NCI-H1436 treated with DMSO at 0.1 percent for 48 hours (cell line): ENCODE results near the gene MYH10.

Experiments
- DNase-seq: peaks from one replicate; lab custom pipeline; 2025; lab: John Stamatoyannopoulos, UW

Gene MYH10

GRCh38 chr17:8609910-8610309, 20.6 kb downstream of the MYH10 start:
- no peak for DNase-seq

DNA sequence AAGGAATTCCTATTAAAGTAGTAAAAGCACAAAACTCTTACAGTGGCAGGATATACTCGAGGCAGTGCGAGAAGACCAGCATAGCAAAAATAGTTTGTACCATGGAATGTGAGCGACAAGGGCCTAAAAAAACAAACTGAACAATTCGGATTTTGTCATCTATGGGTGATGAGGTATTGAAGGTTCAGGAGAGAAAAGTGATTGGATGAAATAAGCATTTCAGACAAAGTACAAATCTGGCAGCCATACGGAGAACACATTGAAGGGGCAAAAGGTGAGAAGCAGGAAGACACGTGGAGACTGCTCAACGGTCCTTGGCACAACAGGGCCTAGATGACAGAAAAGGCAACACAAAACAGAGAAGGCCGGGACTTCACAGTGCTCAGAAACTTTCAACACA, 22.5 kb downstream of the MYH10 start:
- no peak for DNase-seq

GRCh38 chr17:8606401-8606800, 24.1 kb downstream of the MYH10 start:
- no peak for DNase-seq

DNA sequence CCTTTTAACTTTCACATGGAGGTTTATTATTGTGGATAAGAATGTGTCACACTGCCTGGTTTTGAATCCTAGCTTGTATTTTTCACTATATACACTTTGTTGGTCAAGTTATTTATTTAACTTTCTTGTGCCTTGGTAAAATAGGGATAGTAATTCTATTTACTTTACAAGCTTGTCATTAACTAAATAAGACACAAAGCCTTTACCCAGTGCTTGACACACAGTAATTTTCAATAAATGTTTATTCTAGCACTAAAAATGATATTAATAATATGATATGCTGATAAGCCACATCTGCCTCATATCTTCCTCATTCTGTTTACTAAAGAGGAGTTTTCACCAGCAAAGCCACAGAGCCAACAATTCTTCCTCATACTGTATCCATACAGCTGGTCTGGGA, 27.8 kb downstream of the MYH10 start:
- DNase-seq, result no peak

DNA sequence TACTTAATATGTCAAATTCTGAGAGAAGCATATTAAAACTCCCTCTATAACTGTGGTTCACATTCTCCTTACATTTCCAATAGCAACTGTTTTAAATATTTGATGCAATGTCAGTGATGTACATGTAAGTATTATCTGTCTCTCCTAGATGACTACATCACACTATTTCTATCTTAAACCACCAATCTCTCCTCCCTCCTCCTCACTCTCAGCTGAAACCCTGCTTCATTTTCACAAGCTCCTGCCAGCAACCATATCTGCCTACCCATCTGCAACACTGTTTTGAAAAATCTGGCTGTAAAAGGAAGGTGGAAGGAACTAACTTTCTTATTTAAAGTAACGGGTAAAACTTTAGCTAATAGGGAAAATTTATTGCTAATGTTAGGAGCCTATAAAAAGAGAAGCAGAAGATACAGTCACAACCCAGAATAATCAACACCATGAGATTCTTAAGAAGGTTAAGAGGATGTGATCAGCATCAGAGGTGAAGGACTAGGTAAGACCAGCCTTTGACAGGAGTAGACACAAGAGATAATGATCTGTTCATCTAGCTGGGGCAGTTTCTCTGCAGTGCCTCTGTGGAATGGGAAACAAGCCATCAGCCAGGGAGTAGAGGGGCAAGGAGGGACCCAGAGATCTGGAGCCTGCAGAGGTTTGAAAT, 31.0 kb downstream of the MYH10 start:
- DNase-seq, result no peak

DNA sequence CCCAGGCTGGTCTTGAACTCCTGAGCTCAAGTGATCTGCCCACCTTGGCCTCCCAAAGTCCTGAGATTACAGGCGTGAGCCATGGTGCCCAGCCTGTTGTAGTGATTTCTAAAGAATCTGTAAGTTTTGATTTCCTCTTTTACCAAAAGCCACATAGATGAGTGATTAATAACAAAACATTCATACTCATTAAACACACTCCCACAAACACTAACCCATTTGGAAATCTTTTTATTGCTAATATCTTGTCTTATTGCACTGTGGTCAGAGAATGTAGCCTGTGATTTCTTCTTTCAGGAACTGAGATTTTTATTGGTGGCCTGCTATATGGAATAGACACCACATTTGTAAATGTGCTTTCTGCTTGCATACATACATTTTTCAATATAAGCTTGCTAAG, 31.6 kb downstream of the MYH10 start:
- no peak for DNase-seq

GRCh38 chr17:8593830-8594229, 36.7 kb downstream of the MYH10 start:
- no peak for DNase-seq

GRCh38 chr17:8593276-8593675, 37.2 kb downstream of the MYH10 start:
- no peak for DNase-seq

DNA sequence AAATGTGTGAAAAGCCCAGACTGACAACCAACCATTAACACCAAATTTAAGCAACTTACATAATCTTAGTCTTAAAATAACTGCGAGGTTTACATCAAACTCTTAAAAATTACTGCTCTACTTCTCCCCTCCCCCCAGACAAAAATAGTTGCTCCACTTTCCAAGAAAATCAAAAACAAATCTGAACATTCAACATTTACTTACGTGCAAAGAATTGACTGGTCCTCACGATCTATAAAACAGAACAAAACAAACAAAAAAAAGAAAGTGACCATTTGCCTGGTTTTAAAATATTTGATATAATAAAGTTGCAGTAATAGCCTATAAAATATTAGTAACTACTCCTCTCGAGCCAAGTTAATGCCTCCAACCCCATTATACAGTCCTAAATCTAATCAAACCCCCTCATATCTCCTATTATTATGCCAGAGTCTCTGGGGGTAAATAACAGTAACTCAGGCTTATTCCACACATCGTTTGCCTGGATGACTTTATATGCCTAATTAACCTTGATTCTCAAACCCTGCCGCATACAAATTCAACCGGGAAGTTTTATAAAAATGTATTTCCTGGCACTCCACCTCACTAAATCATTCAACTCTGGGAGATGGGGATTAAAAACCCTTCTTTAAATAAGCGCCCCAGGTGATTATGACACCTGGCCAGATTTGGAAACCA, 41.5 kb downstream of the MYH10 start:
- DNase-seq, result no peak

- no peak for DNase-seq
Measured at GRCh38 chr17:8586766-8587165, 43.8 kb downstream of the MYH10 start.

DNA sequence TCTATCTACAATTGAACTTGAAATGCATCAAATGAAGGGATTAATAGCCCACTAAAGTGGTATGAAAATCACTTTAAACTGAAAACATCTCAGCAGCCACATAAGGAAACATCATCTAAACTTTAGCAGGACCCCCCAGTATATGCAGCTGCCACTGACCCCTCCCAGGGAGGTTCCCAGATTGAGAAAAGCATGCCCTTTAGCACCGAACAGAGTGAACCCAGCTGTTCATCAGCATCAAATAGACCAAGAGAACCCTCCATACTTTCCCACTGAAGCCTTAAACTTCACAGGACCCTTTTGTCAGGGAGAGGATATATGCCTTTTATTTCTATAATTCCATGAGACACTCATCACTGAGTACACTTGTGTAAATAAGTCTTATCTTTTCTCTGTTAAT, 44.6 kb downstream of the MYH10 start:
- DNase-seq, result no peak

DNA sequence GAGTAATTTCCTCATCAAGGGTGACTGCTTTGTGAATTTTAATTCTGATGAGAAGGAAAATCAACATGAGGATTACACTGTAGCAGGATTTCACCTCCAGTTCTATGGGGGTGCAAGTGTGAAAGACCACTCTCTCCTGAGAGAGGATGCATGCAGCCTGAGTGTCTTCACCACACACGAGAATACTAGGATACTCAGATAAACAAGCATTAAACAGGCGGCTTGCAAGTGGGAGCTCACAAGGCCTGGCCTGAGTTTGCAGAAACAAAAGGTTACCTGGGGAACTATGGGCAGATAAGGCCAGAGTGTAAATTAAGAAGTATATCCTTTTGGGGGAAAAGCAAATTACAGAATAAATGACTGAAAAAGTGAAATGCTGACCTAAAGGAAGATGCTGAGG, 46.6 kb downstream of the MYH10 start:
- no peak for DNase-seq

- DNase-seq, result no peak
Measured at GRCh38 chr17:8580952-8581658, 49.4 kb downstream of the MYH10 start.

GRCh38 chr17:8577868-8578267, 52.7 kb downstream of the MYH10 start:
- no peak for DNase-seq

DNA sequence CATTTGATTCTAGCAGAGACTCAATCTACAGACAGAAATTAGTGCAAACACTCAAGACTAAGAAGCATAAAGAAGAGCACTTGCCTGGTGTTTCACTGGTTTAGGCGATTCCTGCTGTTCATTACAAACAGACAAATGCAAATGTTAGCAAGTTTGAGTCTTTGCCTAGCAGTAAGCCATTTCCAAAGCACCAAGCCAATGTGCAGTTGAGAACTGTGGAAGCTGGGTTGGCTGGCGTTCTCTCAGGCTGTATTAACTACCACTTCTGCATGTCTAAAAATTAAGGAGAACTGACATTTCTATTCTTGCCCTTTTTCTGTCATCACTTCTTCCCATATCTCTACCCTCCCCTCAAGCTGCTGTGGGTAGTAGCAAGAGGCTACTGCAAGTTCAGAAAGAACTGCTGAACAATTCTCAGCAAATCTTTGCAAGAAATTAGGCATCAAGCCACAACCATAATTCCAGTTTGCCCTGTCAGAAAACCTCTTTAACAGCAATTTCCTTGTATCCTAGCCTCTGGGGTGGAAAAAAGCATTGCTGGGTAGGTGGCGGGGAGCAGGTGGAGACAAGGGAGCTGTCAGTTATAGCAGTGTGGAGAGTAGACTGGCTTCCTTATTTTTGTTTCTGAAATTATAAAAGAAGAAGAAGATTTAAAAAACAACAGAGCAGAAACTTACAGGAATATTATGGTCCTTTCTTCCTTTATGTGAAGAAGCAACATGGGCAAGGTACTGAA, 53.8 kb downstream of the MYH10 start:
- DNase-seq, result no peak

DNA sequence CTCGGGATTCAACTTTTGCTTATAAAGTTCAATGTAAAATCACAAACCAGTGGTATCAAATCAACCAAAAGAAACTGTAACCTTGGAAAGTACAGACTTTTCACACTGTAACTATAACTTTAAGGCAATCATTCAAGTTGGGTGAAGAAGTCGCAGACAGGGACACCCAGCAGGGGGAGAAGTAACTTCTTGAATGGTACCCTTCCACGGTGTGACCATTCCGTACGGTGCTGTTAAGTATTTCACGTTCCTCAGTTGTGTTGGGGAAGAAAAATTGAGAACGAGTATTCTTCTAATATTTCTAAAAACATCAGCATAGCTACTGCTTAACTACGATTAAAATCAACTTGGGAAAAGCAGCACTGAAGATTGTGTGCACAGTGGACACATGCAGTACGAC, 55.8 kb downstream of the MYH10 start:
- DNase-seq, result no peak

- DNase-seq, result no peak
Measured at GRCh38 chr17:8572764-8573163, 57.8 kb downstream of the MYH10 start.

DNA sequence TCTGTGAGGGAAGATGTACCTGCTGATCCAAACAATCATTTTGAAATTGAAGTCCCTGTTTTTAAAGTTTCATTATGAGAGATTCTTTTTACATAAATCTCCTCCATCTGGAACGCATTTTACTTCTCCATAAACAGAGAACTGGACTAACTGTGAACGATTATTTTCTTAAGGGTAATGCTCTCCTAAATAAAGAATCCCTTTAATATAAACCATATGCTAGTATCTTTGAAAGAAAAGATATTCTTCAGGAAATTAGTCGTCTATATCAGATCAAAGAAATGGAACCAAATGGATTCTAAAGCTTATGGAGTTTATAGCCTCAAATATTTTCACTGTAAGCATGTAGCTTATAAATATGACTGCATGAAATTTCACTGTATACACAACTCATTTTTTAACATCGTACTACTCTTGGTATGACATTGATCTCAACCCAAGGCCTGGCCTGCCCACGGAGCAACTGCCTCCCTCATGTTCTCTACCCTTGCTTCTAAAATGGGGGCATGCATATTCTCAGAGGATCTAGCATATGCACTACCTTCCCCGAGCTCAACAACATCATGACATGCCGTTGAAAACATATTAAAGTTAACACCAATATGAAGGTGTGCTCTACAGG, 66.4 kb downstream of the MYH10 start:
- DNase-seq, result no peak

GRCh38 chr17:8563024-8563776, 67.3 kb downstream of the MYH10 start:
- DNase-seq, result no peak

- no peak for DNase-seq
Measured at GRCh38 chr17:8558144-8558543, 72.4 kb downstream of the MYH10 start.

DNA sequence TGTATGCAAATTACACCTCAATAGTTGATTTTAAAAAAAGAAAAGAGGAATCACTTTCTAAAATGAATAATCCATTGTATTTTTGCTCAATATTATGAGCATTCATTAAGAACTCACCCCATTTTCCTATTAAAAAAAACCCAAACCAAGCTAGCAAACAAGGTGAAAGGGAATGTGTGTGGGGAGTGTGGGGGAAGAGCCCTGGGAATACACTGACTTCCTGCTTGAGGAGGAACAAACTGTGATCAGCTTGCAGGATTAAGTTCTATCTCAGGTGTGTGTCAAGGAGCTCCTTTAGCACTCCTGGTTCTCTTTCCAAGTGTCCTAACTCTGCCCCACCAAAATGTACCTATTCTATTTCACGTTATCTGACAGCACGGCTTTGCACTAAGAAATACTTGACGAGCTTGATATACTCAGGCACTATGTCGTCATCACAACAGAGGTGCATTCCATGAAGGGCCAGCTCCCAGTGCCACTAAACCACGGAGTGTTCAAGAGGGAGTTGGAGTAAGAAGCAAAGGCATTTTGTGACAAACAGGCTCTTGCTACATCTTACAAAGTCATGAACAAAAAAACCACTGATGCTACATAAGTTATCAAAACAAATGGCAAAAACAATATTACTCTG, 73.2 kb downstream of the MYH10 start:
- no peak for DNase-seq
